Gastrocnemius medialis (tissue), 4 donors: Measurements from ENCODE around the gene USP28.

Experiments used
- POLR2A ChIP-seq, 2 donors: fragments of 450-650 bp; IDR thresholded peaks; one replicate each; pipeline ENCODE4 v1.6.1; 2017; ENCODE audit warnings: antibody characterized with exemption in 2 of 2, mild to moderate bottlenecking in 2 of 2, moderate library complexity in 2 of 2
- TF ChIP-seq, protein P1 (sequence below), 5 experiments: fragments of 450-650 bp in 3 of 5; fragments of 200-600 bp in 2 of 5; sonication (generic) in 2 of 5; IDR thresholded peaks in 4 of 5; conservative IDR thresholded peaks in 1 of 5; 1 replicate in 4 of 5; 2 replicates in 1 of 5; pipeline ENCODE4 v1.5.1; 2016 to 2019; ENCODE audit warnings: antibody characterized with exemption in 5 of 5, mild to moderate bottlenecking in 3 of 5, moderate library complexity in 3 of 5

- TF ChIP-seq, protein P1, sequence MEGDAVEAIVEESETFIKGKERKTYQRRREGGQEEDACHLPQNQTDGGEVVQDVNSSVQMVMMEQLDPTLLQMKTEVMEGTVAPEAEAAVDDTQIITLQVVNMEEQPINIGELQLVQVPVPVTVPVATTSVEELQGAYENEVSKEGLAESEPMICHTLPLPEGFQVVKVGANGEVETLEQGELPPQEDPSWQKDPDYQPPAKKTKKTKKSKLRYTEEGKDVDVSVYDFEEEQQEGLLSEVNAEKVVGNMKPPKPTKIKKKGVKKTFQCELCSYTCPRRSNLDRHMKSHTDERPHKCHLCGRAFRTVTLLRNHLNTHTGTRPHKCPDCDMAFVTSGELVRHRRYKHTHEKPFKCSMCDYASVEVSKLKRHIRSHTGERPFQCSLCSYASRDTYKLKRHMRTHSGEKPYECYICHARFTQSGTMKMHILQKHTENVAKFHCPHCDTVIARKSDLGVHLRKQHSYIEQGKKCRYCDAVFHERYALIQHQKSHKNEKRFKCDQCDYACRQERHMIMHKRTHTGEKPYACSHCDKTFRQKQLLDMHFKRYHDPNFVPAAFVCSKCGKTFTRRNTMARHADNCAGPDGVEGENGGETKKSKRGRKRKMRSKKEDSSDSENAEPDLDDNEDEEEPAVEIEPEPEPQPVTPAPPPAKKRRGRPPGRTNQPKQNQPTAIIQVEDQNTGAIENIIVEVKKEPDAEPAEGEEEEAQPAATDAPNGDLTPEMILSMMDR (IDR thresholded peaks at IDR 0.05 in 4 of 5, conservative IDR thresholded peaks at IDR 0.05 in 1 of 5) = no peak
- no peak for TF ChIP-seq POLR2A (IDR thresholded peaks at IDR 0.05)
These were observed 665 bp downstream of the USP28 start for GRCh38 chr11:113874581-113875233.
